Stimulated activated effector memory CD8-positive, alpha-beta T cell treated with anti-CD3 and anti-CD28 coated beads, Interleukin-12 subunit alpha, Interleukin-12 subunit beta, amount 100 ng/mL, for 72 hours (primary cell): ENCODE measurements around the gene EDDM3A.
"Not testable (repeated sequence)": the region's sequence is repeated elsewhere in the genome, so short reads cannot be mapped to it uniquely, and the experiment has no call there.

Experiments
- ATAC-seq: fragments of 150-1000 bp; cut with Tn5 transposase; 2 replicates; pipeline ENCODE4 v1.10.0; 2021
- DNase-seq, 2 donors: peaks; one replicate each; pipeline ENCODE4 v3.0.0; 2021 to 2022; ENCODE audit warnings: low spot score in 2 of 2
- H3K27ac Mint-ChIP-seq: one replicate; pipeline ENCODE4 v1.8.0; 2022; ENCODE audit warnings: mild to moderate bottlenecking, mixed read lengths
- H3K36me3 Mint-ChIP-seq: one replicate; pipeline ENCODE4 v1.8.0; 2022; ENCODE audit warnings: mild to moderate bottlenecking, mixed read lengths
- H3K4me1 Mint-ChIP-seq: one replicate; pipeline ENCODE4 v1.8.0; 2022; ENCODE audit warnings: mixed read lengths
- H3K4me3 Mint-ChIP-seq: one replicate; pipeline ENCODE4 v1.8.0; 2022; ENCODE audit warnings: mild to moderate bottlenecking, mixed read lengths
- H3K9me3 Mint-ChIP-seq: one replicate; pipeline ENCODE4 v1.8.0; 2022; ENCODE audit warnings: mixed read lengths

The EDDM3A gene

DNA sequence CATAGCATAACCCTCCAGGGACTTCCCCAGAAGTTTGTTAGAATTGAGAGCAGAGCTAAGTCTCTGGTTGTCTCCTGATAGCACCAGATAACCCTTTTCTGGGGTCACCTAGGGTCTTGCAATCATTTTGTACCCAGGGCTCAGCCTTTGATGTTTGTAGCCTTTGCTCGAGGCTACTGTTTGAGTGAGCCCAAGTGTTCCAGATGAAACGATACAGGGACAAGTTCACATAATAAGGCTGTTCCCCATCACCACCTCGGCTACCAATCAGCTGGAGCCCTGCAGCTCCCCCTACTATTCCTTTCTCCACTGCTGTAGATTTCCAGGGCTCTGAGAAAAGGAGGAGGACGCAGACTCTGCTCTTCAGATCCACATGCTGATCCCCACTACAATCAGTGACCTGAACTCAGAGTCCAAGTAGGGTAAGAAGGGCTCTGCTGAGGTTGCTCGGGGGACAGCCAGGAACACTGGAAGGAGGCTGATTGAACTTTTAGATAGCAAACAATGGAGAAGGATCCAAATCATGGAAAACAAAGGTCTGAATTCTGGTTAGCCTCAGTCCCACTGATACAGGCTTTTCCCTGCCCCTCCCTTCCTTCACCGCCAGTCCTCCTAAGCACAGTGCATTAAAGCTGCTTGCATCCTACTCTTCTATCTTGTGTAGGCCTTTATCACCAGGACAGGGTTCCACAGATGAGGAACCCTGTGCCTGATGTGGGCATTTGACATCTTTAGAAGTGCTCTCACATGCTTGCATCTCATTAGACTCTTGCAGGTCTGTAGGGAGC is at the start of gene EDDM3A:
Gene EDDM3A, plus strand, starts transcription at position 317 of the 788 bp plus-strand sequence. CDS start 1,694 bp downstream, outside the sequence.
- DNase-seq (no peak), ATAC-seq (no peak)
- peaks cover 8% of the 10 kb centered on the region for H3K4me1 Mint-ChIP-seq
- H3K27ac Mint-ChIP-seq: no peak within 1 kb of the TSS
- no peak within 1 kb of the TSS for H3K4me3 Mint-ChIP-seq
- H3K36me3 Mint-ChIP-seq: no peaks in the 10 kb centered on the region
- no peaks in the 10 kb centered on the region for H3K9me3 Mint-ChIP-seq

GRCh38 chr14:20696764-20697163 is 48.9 kb upstream of the EDDM3A start:
- H3K4me1 Mint-ChIP-seq: peaks cover 6% of the 10 kb centered on the region
- no peaks in the 10 kb centered on the region for H3K36me3 Mint-ChIP-seq
- no peak overlapping the region for H3K27ac Mint-ChIP-seq
- H3K9me3 Mint-ChIP-seq: no peaks in the 10 kb centered on the region
- DNase-seq (no peak), ATAC-seq (no peak)
- H3K4me3 Mint-ChIP-seq: no peak overlapping the region

DNA sequence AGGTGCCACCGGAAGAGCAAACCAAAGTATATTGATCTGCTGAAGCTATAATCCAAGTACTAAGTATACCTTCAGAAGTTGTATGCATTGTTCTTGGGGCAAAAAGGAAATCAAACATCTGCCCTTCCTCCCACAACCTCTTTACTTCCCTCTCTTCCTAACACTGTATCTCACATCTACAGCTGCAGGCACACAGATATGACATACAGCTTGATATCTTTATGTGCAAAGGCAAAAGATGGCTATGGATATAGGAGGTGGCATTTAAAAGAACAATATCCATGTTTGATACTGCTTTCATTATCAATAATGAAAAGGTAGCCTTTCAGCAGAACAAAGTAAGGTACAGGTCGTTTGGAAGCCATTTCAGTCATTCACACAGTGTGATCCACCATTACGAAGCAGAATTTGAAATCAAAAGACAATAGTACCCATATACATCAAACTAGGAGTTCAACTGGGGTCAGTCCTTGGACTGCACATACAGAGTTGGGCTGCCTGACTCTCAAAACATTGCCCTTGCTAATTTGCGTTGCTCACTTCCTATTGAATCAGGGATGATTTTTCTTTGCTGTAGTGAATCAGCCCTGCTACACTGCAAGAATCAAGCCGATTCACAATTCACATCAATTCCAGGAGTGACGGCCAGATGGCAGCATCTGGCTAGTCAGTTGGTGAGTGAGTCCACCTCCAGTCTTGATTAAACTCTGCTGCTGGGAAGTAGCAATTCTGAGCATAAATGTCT is 48.2 kb upstream of the EDDM3A start:
- H3K4me1 Mint-ChIP-seq: peaks cover 6% of the 10 kb centered on the region
- peak; percentile 42 to 78 for DNase-seq

DNA sequence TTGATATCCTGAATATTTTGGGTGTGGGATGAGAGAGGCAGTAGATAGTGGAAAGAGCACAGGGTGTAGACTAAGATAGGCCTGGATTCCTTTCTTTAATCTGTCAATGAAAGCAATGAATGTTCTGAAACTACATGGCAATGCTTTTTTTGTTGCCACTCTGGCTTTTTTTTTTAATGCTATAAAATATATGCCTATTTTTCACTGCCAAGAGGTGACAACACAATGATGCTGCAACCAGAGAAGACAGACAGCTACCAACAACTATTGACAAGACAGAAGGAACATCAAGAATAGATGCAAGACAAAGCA is 47.7 kb upstream of the EDDM3A start:
- Mint-ChIP-seq H3K36me3 (no peaks in the 10 kb centered on the region), H3K9me3 (no peaks in the 10 kb centered on the region), H3K27ac (no peak overlapping the region), H3K4me1 (peaks cover 6% of the 10 kb centered on the region), H3K4me3 (no peak overlapping the region)
- DNase-seq (no peak), ATAC-seq (no peak)

More for the DNA sequence above, 48.2 kb upstream of the EDDM3A start:
- peak; percentile 86 for ATAC-seq
- Mint-ChIP-seq H3K27ac (no peak overlapping the region), H3K9me3 (no peaks in the 10 kb centered on the region), H3K4me3 (no peak overlapping the region), H3K36me3 (no peaks in the 10 kb centered on the region)

DNA sequence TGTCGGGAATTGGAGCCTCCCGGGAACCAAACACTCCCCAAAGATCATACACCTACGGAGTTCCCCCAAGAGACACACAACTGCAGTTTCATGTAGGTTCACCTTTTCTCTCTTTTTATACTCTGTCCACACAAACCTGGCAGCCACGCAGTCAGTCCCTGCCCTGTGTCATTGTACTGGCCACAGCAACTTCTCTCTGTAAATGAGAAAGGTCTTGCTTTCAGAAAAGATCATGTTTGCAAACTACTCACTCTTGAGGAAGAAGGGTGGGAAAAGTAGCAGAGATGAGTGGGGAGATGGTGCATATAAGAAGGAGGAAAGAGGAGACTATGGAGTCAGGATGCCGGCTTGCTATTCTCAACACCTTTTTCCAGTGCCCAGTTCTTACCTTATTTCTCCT is 46.8 kb upstream of the EDDM3A start:
- Mint-ChIP-seq H3K9me3 (no peaks in the 10 kb centered on the region), H3K4me1 (peaks cover 6% of the 10 kb centered on the region), H3K27ac (no peak overlapping the region), H3K36me3 (no peaks in the 10 kb centered on the region), H3K4me3 (no peak overlapping the region)
- ATAC-seq: no peak
- no peak for DNase-seq

DNA sequence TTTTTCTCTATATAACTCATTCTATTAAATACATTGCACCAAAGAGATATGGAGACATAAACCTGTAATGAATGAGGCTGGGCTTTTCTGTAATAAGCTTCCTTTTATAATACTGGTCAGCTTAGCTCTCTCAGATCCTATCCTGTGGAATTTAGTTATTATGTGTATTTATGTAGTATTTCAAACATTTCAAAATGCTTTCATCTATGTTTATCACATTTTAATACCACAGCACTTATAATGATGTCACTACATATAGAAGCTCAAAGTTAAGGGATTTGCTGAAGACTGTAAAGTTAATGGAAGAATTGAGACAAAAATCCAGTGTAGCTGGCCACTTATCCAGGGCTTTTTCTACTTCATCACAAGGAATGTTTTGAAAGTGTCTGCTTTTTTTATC is 45.8 kb upstream of the EDDM3A start:
- Mint-ChIP-seq H3K9me3 (no peaks in the 10 kb centered on the region), H3K4me3 (no peak overlapping the region), H3K27ac (no peak overlapping the region), H3K36me3 (no peaks in the 10 kb centered on the region), H3K4me1 (peaks cover 6% of the 10 kb centered on the region)
- DNase-seq (no peak), ATAC-seq (no peak)

DNA sequence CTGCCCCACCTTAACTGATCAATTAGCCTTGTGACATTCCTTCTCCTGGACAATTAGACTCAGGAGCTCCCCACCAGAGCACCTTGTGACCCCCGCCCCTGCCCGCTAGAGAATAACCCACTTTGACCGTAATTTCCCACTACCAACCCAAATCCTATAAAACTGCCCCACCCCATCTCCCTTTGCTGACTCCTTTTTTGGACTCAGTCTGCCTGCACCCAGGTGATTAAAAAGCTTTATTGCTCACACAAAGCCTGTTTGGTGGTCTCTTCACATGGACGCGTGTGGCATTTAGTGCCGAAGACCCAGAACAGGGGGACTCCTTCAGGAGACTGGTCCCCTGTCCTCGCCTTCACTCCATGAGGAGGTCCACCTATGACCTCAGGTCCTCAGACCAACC is 44.7 kb upstream of the EDDM3A start:
- not testable (repeated sequence) for H3K4me3 Mint-ChIP-seq, H3K9me3 Mint-ChIP-seq

DNA sequence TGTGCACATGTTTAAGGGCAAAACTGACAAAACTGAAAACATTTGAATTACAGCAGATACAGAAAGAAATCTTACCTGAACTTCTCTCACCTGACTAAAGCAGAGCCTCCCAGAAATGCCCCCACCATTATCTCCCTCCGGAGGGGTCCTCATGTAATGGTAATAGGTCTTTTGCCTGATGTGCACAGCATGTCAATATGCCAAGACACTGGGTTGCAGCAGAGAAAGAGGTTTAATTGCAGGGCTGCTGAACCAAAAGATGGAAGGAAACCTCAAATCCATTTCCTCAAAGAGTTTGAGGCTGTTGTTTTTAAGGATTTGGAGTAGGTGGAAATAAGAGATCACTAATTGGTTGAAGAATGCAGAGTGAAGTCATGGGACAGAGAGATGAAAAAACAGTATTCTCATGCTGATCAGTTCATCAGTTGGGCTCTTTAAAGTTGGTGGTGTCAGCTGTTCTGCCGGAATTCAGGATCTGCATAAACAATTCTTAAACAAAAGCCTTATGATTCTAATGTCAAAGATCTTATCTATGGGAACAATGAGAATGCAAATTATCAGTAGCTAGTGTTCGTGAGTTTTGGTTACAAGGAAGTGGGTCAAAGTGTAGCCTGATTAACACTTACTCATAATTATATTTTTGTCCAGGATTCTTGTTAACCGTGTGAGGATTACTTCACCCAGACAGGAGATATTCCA is 38.9 kb upstream of the EDDM3A start:
- Mint-ChIP-seq H3K36me3 (no peaks in the 10 kb centered on the region), H3K4me3 (no peak overlapping the region), H3K9me3 (no peaks in the 10 kb centered on the region), H3K4me1 (no peaks in the 10 kb centered on the region), H3K27ac (no peak overlapping the region)
- DNase-seq: no peak
- no peak for ATAC-seq

More for the DNA sequence above, 44.7 kb upstream of the EDDM3A start:
- not testable (repeated sequence) for H3K4me1 Mint-ChIP-seq, H3K27ac Mint-ChIP-seq, H3K36me3 Mint-ChIP-seq, ATAC-seq, DNase-seq

GRCh38 chr14:20707622-20708021 is 38.1 kb upstream of the EDDM3A start:
- Mint-ChIP-seq H3K36me3 (no peaks in the 10 kb centered on the region), H3K27ac (no peak overlapping the region), H3K4me3 (no peak overlapping the region), H3K4me1 (no peaks in the 10 kb centered on the region), H3K9me3 (no peaks in the 10 kb centered on the region)
- DNase-seq: no peak
- no peak for ATAC-seq

DNA sequence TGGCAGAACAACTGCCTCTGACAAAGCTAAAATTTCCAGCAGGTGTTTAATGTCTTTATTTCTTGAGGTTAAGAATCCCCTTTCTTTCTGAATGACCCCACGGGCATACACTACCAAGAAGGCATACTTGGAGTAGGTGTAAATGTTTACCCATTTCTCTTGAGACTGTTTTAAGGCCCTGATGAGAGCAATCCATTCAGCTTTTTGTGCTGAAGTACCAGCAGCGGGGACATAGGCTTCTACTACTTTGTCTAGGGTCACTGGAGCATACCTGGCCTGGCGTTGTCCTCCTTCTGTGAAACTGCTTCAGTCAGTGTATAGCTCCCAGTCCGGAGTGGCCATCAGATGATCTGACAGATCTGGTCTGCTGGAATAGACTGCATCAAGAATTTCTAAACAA is 34.4 kb upstream of the EDDM3A start:
- Mint-ChIP-seq H3K4me1 (no peaks in the 10 kb centered on the region), H3K27ac (no peak overlapping the region), H3K36me3 (no peaks in the 10 kb centered on the region), H3K9me3 (no peaks in the 10 kb centered on the region), H3K4me3 (no peak overlapping the region)
- DNase-seq: no peak
- ATAC-seq: no peak

- H3K4me1 Mint-ChIP-seq: no peaks in the 10 kb centered on the region
- DNase-seq (no peak), ATAC-seq (no peak)
- H3K9me3 Mint-ChIP-seq: no peaks in the 10 kb centered on the region
- H3K27ac Mint-ChIP-seq: no peak overlapping the region
- no peaks in the 10 kb centered on the region for H3K36me3 Mint-ChIP-seq
- H3K4me3 Mint-ChIP-seq: no peak overlapping the region
Measured at GRCh38 chr14:20711685-20712084, 34.0 kb upstream of the EDDM3A start.

DNA sequence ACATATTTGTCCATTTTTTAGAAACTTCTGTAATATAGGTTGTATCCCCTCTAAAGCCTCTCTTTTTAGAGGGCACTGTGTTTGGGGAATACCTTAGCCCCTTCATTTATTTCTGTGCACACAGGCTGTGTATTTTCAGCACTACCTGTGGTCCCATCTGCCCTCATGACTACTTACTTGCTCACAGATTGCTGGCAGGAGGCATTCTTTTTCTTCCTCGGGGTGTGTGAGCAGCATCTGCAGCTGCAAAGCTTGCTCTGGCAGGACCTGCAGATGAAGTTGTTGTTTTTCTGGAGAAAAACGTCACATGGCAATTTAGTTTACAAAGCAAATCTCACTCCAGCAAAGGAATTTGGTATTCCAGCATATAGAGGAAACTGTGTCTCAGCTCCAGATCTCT is 32.8 kb upstream of the EDDM3A start:
- Mint-ChIP-seq H3K36me3 (no peaks in the 10 kb centered on the region), H3K27ac (no peak overlapping the region), H3K4me3 (no peak overlapping the region), H3K9me3 (no peaks in the 10 kb centered on the region), H3K4me1 (no peaks in the 10 kb centered on the region)
- ATAC-seq: no peak
- no peak for DNase-seq

DNA sequence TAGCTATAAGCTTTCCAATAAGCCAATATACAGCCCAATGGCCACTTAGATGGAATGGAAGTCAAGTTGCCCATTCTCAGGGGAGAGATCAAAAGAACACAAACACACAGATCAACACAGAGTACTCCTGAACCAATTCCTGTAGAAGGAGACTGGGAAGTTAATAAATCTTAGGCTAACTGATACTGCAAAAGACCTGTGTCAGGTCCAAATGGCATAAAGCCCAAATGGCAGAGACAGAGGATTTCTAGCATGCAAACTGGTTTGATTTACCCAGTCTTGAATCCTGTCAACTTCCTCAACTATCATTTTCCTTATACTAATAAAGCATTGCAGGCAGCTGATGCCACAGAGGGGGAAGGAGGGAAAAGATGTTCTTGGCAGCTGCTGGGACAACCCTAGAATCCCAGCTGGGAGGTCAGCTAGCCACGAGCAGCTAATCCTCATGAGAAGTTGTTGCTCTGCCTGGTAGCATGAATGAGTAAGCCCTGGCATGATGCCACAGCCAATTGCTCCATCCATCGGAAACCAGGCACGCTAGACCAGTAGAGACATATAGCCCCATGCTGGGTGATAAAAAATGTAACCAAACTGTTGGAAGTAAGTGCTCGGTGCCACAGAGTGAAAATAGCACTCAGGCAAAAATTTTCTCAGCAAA is 31.0 kb upstream of the EDDM3A start:
- DNase-seq: no peak

GRCh38 chr14:20719777-20720176 is 25.9 kb upstream of the EDDM3A start:
- Mint-ChIP-seq H3K9me3 (no peaks in the 10 kb centered on the region), H3K36me3 (no peaks in the 10 kb centered on the region)
- ATAC-seq: no peak

More for the DNA sequence above, 31.0 kb upstream of the EDDM3A start:
- Mint-ChIP-seq H3K4me1 (peaks cover 2% of the 10 kb centered on the region), H3K9me3 (no peaks in the 10 kb centered on the region), H3K27ac (no peak overlapping the region), H3K36me3 (no peaks in the 10 kb centered on the region), H3K4me3 (no peak overlapping the region)
- no peak for ATAC-seq

GRCh38 chr14:20720741-20721140 is 24.9 kb upstream of the EDDM3A start:
- DNase-seq (no peak), ATAC-seq (peak; percentile 52)
- no peaks in the 10 kb centered on the region for H3K9me3 Mint-ChIP-seq
- no peak overlapping the region for H3K27ac Mint-ChIP-seq
- H3K36me3 Mint-ChIP-seq: no peaks in the 10 kb centered on the region
- no peak overlapping the region for H3K4me3 Mint-ChIP-seq
- peaks cover 6% of the 10 kb centered on the region for H3K4me1 Mint-ChIP-seq

More at GRCh38 chr14:20719777-20720176, 25.9 kb upstream of the EDDM3A start:
- Mint-ChIP-seq H3K4me1 (peaks cover 6% of the 10 kb centered on the region), H3K4me3 (no peak overlapping the region), H3K27ac (no peak overlapping the region)
- no peak for DNase-seq
